PFSK-1 (cell line): Measurements from ENCODE around the gene RALGPS1.

Experiments
- POLR2AphosphoS5 ChIP-seq: IDR thresholded peaks from 2 replicates; pipeline ENCODE4 v1.6.1; 2012; ENCODE audit warnings: low read depth, mild to moderate bottlenecking, control low read depth, low read length, moderate library complexity
- SIN3A ChIP-seq: IDR thresholded peaks from 2 replicates; pipeline ENCODE4 v1.6.1; 2012; ENCODE audit warnings: mild to moderate bottlenecking, low read length, moderate library complexity, borderline replicate concordance; ENCODE audit not compliant: insufficient read depth
- TAF1 ChIP-seq: IDR thresholded peaks from 2 replicates; pipeline ENCODE4 v1.6.1; 2012; ENCODE audit warnings: low read length, control low read depth, borderline replicate concordance; ENCODE audit not compliant: insufficient read depth

DNA sequence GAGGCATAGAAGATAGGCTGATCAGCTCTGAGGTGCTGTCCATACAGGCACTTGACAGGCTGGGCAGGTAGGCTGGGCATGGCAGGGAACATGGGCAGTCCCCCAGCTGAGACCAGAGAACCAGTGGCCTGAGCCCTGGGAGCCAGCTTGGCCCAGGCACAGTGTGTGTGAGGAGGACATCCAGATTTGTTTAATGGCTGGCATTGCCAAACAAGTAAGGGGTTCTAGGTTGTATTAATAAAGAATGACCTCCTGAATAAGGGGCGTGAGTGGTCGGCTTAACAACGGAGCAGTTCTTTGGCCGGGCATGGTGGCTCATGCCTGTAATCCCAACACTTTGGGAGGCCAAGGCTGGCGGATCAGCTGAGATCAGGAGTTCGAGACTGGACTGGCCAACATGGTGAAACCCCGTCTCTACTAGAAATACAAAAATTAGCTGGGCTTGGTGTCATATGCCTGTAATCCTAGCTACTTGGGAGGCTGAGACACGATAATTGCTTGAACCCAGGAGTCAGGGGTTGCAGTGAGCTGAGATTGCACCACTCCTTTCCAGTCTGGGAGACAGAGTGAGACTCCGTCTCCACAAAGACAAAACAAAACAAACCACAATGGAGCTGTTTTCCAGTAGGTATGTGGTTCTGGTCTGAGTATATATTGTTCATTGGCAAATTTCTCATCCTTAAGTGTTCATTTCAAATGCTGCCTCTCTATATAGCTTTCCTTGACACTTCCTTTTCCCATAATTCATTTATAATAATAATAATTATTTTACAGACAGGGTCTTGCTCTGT is 151.7 kb downstream of the RALGPS1 start:
- TF ChIP-seq TAF1, result no peak
- TF ChIP-seq POLR2AphosphoS5, result no peak
- no peak for TF ChIP-seq SIN3A
